GM12801 (cell line): ENCODE results near the gene FAHD2A.

Experiments used
- CTCF ChIP-seq: IDR thresholded peaks from one replicate; pipeline ENCODE4 v1.5.1; 2011; ENCODE audit warnings: control low read depth; ENCODE audit not compliant: insufficient read length; ENCODE audit errors: extremely low read depth

Gene FAHD2A

GRCh38 chr2:95390272-95390880 lies 12.1 kb upstream of the FAHD2A start:
- no peak for TF ChIP-seq CTCF

- TF ChIP-seq CTCF, result no peak
Measured at GRCh38 chr2:95390881-95391321, 11.6 kb upstream of the FAHD2A start.

- no peak for TF ChIP-seq CTCF
Measured at GRCh38 chr2:95391641-95392310, 10.7 kb upstream of the FAHD2A start.

GRCh38 chr2:95392320-95392719 lies 10.2 kb upstream of the FAHD2A start:
- TF ChIP-seq CTCF, result no peak

- TF ChIP-seq CTCF, result no peak
Measured at GRCh38 chr2:95392730-95393455, 9.6 kb upstream of the FAHD2A start.

GRCh38 chr2:95393901-95394300 lies 8.6 kb upstream of the FAHD2A start:
- TF ChIP-seq CTCF, result no peak

- no peak for TF ChIP-seq CTCF
Measured at GRCh38 chr2:95399061-95399460, 3.4 kb upstream of the FAHD2A start.
